Measurements from ENCODE around the gene GCN1. TPM values are rescaled to one million over a fixed set of nuclear protein-coding genes. Genes with fewer than 3 reads are reported as not detected.

Gene GCN1
- total RNA-seq, 4 donors from 2014 or later = 36.4 to 56.7 (median 41.6) TPM

- no peak for TF ChIP-seq CTCF (IDR thresholded peaks at IDR 0.05; ENCODE audit: low read depth)
Observed at GRCh38 chr12:120221576-120221900, 27.0 kb upstream of the GCN1 start.

- no peak for TF ChIP-seq CTCF (IDR thresholded peaks at IDR 0.05; ENCODE audit: low read depth)
Observed at GRCh38 chr12:120220838-120221575, 26.5 kb upstream of the GCN1 start.

- TF ChIP-seq CTCF (IDR thresholded peaks at IDR 0.05; ENCODE audit: low read depth) = no peak
Observed at GRCh38 chr12:120218680-120219606, 24.4 kb upstream of the GCN1 start.

GRCh38 chr12:120216742-120217605 lies 22.5 kb upstream of the GCN1 start:
- TF ChIP-seq CTCF (IDR thresholded peaks at IDR 0.05; ENCODE audit: low read depth) = no peak

GRCh38 chr12:120215766-120216735 lies 21.5 kb upstream of the GCN1 start:
- TF ChIP-seq CTCF (IDR thresholded peaks at IDR 0.05; ENCODE audit: low read depth) = no peak

GRCh38 chr12:120215357-120215735 lies 20.8 kb upstream of the GCN1 start:
- no peak for TF ChIP-seq CTCF (IDR thresholded peaks at IDR 0.05; ENCODE audit: low read depth)

Measured in subcutaneous adipose tissue (tissue), 4 donors.